ENCODE measurements around the gene PDK4.
A peak's percentile ranks its signal among the peaks of the same experiment; 100 is the strongest.

PDK4 gene

GRCh38 chr7:95602421-95602820 is 6.1 kb upstream of the PDK4 start:
- H3K4me1 ChIP-seq (ENCODE audit: control insufficient read depth in 1 of 2, insufficient read depth in 1 of 2, low read depth in 1 of 2, low read length in 1 of 2), result peaks cover 0 to 8% of the 10 kb centered on the region in 2 experiments
- no peak overlapping the region for H3K4me3 ChIP-seq (ENCODE audit: low read depth in 1 of 2, low read length in 1 of 2)
- peaks cover 25% of the 10 kb centered on the region for H3K27me3 ChIP-seq
- no peaks in the 10 kb centered on the region for H3K9me3 ChIP-seq
- no peaks in the 10 kb centered on the region for H3K36me3 ChIP-seq
- no peak overlapping the region for H3K27ac ChIP-seq
- TF ChIP-seq CTCF (IDR thresholded peaks at IDR 0.05), result no peak

- no peak overlapping the region for H3K27ac ChIP-seq
- H3K4me3 ChIP-seq (ENCODE audit: low read depth in 1 of 2, low read length in 1 of 2), result no peak overlapping the region
- H3K27me3 ChIP-seq, result peaks cover 36% of the 10 kb centered on the region
- no peak for TF ChIP-seq CTCF (IDR thresholded peaks at IDR 0.05)
- peaks cover 0 to 2% of the 10 kb centered on the region in 2 experiments for H3K4me1 ChIP-seq (ENCODE audit: control insufficient read depth in 1 of 2, insufficient read depth in 1 of 2, low read depth in 1 of 2, low read length in 1 of 2)
- no peaks in the 10 kb centered on the region for H3K9me3 ChIP-seq
- H3K36me3 ChIP-seq, result no peaks in the 10 kb centered on the region
These were observed 5.0 kb upstream of the PDK4 start for GRCh38 chr7:95601316-95601715.

- peaks cover 56% of the 10 kb centered on the region for H3K27me3 ChIP-seq
- no peak overlapping the region for H3K27ac ChIP-seq
- no peak overlapping the region for H3K4me3 ChIP-seq (ENCODE audit: low read depth in 1 of 2, low read length in 1 of 2)
- no peaks in the 10 kb centered on the region for H3K9me3 ChIP-seq
- no peaks in the 10 kb centered on the region for H3K36me3 ChIP-seq
- TF ChIP-seq CTCF (IDR thresholded peaks at IDR 0.05), result no peak
- peaks cover 0 to 12% of the 10 kb centered on the region in 2 experiments for H3K4me1 ChIP-seq (ENCODE audit: control insufficient read depth in 1 of 2, insufficient read depth in 1 of 2, low read depth in 1 of 2, low read length in 1 of 2)
These were observed 2.8 kb upstream of the PDK4 start for GRCh38 chr7:95599069-95599468.

- Histone ChIP-seq H3K9me3 (no peaks in the 10 kb centered on the region), H3K4me1 (ENCODE audit: control insufficient read depth in 1 of 2, insufficient read depth in 1 of 2, low read depth in 1 of 2, low read length in 1 of 2) (peaks cover 0 to 12% of the 10 kb centered on the region in 2 experiments), H3K4me3 (ENCODE audit: low read depth in 1 of 2, low read length in 1 of 2) (no peak overlapping the region), H3K27ac (no peak overlapping the region), H3K27me3 (peaks cover 56% of the 10 kb centered on the region), H3K36me3 (no peaks in the 10 kb centered on the region)
- no peak for TF ChIP-seq CTCF (IDR thresholded peaks at IDR 0.05)
These were observed 2.2 kb upstream of the PDK4 start for GRCh38 chr7:95598511-95598910.

GRCh38 chr7:95595746-95596197 is 544 bp downstream of the PDK4 start:
- no peak overlapping the region for H3K27ac ChIP-seq
- TF ChIP-seq CTCF (IDR thresholded peaks at IDR 0.05), result no peak
- peaks cover 50% of the 10 kb centered on the region for H3K27me3 ChIP-seq
- peaks cover 0 to 12% of the 10 kb centered on the region in 2 experiments for H3K4me1 ChIP-seq (ENCODE audit: control insufficient read depth in 1 of 2, insufficient read depth in 1 of 2, low read depth in 1 of 2, low read length in 1 of 2)
- H3K4me3 ChIP-seq (ENCODE audit: low read depth in 1 of 2, low read length in 1 of 2), result peak overlapping the region in 1 of 2 experiments; percentile 67
- H3K36me3 ChIP-seq, result no peaks in the 10 kb centered on the region
- no peaks in the 10 kb centered on the region for H3K9me3 ChIP-seq

- Histone ChIP-seq H3K4me3 (ENCODE audit: low read depth in 1 of 2, low read length in 1 of 2) (no peak overlapping the region), H3K27me3 (peaks cover 47% of the 10 kb centered on the region), H3K36me3 (no peaks in the 10 kb centered on the region), H3K4me1 (ENCODE audit: control insufficient read depth in 1 of 2, insufficient read depth in 1 of 2, low read depth in 1 of 2, low read length in 1 of 2) (peaks cover 0 to 12% of the 10 kb centered on the region in 2 experiments), H3K9me3 (no peaks in the 10 kb centered on the region), H3K27ac (no peak overlapping the region)
- no peak for TF ChIP-seq CTCF (IDR thresholded peaks at IDR 0.05)
These were observed 2.1 kb downstream of the PDK4 start for GRCh38 chr7:95594185-95594584.

Measured in neutrophil (primary cell).